UCSD-AML1 (cell line): ENCODE data around the gene LILRA6.
"Not testable (repeated sequence)": the region's sequence is repeated elsewhere in the genome, so short reads cannot be mapped to it uniquely, and the experiment has no call there.

Experiments used
- DNase-seq: peaks from one replicate; lab custom pipeline; 2025; ENCODE audit not compliant: unreplicated experiment; lab: John Stamatoyannopoulos, UW

LILRA6 gene

DNA sequence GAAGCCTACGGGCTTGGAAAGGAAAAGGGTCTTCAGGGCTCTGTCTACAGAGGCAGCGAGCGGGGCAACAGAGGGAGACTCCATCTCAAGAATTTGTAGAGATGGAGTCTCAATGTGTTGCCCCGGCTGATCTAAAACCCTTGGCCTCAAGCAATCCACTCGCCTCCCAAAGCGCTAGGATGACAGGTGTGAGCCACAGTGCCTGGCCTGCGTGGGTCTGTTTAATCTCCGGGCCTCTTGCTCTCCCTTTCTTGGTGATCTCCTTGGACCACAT, 33.9 kb downstream of the LILRA6 start:
- no peak for DNase-seq

DNA sequence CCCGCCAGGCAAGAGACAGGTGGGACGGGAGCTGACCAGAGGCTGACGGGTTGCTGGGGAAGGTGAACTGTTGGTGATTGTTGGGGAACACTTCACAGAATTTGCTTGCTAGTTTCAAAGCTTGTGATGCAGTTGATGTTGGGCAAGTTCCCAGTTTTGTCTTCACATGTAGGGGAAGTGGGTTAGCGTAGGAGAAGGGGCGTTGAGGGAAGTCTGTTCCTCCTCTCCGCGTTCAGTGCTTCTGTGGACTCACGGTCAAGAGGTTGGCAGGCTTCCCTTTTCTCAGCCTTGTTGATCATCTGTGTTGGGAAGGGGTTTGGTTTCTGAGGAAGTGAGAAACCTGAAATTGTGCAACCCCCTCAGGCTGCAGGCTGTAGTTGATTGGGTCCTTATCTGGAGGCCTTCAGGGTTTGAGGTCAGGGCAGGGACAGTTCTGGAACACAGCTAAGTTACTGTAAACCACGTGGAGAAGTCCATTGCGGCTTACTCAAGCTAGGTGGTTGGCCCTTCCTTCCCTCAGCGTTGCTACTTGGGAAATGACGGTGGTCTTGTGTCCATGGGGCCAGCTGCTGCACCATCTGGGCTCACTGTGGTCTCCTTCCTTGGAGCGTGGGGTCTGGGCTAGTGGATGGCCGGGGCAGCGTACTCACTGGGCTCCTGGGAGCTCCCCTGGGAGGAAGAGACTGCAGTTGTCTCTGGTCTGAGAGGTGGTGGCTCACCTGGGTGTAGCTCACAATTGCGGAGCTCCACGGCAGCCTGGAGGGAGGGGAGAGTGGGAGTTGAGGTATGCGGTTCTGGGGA, 34.4 kb downstream of the LILRA6 start:
- peak; percentile 87 for DNase-seq

DNA sequence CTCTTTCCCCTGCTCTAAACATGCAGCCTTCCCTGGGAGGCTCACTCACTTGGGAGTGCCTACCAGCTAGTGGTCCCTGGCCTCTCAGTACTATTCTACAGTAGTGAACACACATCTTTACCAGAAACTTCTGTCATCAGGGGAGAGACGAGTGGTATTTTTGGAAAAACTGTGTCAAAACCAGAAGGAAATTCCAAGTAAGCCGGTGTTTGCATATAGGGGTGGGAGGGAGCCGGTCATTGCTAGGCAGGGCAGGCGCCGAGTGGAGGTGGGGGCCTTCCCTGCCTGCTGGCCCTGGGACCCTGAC, 35.0 kb downstream of the LILRA6 start:
- DNase-seq, result no peak

DNA sequence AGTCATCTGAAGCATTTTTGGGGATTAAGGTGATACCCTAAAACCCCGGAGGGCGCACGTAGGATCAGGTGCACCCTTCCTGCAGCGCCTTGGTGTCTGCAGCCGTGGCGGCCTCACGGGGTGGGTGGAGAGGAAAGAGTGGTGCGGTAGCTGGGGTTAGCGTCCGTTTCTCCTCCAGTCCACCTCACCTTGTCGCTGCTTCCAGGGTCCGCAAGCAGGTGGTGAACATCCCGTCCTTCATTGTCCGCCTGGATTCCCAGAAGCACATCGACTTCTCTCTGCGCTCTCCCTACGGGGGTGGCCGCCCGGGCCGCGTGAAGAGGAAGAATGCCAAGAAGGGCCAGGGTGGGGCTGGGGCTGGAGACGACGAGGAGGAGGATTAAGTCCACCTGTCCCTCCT, 35.4 kb downstream of the LILRA6 start:
- DNase-seq, result not testable (repeated sequence)

DNA sequence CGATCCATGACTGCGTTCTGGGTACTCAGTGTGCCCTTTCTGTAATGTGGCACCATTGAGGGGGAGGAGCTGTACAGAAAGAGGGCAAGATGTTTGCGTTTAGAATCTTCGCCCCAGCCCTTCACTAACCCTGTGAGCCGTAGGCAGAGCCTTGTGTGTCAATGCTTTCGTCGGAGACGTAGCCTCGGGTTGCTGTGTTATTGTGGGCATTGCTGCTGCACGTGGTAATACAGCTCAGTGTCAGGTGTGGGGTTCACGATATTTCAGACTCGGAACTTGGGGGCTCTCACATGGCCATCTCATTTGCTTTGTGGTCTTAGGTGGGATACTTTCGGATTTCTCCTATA, 35.8 kb downstream of the LILRA6 start:
- no peak for DNase-seq

DNA sequence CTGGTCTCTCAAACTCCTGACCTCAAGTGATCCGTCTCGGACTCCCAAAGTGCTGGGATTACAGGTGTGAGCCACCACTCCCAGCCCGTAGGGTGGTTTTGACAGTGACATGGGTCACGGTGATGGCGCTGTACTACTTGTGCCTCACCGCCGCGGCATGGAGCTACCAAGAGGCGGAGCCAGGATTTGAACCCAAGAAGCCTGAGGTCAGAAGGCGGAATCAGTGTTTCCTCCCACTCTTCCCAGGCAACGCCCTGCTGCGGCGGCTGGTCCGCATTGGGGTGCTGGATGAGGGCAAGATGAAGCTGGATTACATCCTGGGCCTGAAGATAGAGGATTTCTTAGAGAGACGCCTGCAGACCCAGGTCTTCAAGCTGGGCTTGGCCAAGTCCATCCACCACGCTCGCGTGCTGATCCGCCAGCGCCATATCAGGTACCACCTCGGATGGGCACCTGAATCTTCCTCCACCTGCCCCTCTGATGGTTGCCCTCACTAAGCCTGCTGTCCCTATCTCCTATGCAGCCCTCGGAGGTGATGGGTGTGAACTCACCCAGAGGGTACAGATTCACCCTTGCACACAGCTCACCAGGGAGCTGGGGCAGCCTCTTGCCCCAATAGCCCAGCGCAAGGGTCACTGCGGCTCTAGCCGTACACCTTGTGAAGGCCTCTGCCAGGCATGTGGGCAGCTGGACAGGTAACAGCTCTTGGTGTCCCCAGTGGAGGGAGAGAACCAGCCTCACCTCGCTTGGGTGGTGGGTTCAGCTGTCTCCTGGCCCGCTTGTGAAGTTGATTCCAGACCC, 36.4 kb downstream of the LILRA6 start:
- no peak for DNase-seq

DNA sequence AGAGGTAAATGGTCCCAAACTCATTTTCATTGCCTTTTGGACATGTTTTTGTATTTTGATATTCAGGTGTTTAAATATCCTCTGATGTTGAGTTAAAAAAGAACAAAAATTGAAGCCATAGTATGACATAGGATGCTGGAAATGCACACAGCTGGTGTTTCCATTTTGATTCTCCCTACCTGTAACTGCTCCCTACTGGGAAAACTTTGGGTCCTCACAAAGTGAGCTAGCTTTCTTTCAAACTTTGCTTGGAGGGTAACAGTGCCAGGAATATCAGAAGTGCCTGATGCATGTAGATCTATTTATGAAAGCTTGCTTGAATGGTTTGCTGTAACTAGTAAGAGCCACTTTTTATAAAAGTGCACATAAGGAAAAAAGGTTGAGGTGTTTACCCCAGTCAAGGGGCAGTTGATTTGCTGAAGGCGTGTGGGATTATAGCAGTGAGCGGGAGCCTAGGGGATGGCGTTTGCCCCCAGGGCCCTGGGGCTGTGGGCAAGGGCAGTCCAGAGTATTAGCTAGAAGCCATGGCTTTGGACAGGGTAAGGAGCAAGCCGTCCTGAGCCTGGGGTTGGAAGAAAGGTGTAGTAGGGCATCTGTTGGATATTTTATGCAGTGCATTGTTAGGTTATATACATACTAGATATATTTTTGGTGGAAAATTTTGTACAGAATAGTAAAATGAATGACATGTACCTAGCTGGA, 37.7 kb downstream of the LILRA6 start:
- no peak for DNase-seq

DNA sequence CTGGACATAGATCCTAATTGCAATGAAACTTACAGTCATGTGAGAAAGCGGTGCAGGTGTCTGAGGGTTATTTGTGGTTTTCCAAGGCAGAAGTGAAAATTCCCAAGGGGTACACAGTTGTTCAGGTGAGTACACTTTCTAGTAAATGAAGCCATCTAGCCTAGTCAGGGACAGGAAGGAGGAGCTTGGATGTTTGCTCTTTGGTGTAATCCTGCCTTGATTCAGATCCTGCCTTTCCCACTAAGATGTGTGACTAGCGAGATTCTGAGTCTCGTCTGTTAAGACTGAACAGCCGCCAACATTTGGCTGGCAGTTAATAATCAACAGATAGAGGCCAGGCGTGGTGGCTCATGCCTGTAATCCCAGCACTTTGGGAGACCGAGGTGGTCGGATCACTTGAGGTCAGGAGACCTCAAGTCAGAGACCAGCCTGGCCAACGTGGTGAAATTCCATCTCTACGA, 39.4 kb downstream of the LILRA6 start:
- no peak for DNase-seq

DNA sequence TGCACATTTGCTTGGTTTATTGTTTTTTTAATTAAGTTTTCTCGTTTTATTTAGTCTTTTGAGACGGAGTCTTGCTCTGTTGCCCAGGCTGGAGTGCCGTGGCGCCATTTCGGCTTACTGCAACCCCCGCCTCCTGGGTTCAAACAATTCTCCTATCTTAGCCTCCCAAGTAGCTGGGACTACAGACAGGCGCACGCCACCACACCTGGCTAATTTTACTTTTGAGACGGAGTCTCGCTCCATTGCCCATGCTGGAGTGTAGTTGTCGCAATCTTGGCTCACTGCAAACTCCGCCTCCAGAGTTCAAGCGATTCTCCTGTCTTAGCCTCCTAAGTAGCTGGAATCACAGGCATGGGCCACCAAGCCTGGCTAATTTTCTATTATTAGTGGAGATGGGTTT, 40.6 kb downstream of the LILRA6 start:
- no peak for DNase-seq

DNA sequence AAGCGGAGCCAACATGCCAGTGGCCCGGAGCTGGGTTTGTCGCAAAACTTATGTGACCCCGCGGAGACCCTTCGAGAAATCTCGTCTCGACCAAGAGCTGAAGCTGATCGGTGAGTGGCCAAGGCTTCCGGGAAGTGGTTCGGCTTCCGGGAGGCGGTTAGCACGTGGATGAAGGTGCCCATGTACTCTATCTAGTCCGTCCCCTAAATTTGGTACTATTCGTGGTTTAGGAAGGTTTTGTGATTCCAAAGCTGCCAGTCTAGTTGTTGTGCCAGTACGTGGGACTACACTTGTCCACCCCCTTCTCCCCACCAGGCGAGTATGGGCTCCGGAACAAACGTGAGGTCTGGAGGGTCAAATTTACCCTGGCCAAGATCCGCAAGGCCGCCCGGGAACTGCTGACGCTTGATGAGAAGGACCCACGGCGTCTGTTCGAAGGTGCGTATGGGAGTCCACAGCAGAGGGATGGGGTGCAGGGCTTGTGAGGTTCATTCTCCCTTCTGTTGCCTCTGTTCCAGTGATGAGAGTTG, 41.4 kb downstream of the LILRA6 start:
- no peak for DNase-seq

DNA sequence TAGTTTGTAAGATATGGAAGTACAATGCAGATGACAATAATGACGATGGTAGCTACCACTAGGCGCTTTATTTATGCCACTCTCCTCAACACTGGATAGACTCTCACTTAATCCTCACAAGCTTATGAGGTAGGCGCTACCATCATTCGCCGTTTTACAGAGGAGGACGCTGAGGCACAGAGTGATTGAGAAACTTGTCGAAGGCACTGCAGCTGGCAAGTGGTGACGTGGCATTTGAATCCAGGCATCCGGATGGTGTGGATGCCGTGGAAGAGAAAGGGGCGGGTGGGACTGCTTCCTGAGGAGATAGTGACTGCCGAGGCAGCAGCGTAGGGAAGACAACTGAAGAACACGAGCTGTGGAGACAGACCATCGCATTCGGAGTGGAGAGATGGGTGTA, 43.2 kb downstream of the LILRA6 start:
- DNase-seq, result no peak

DNA sequence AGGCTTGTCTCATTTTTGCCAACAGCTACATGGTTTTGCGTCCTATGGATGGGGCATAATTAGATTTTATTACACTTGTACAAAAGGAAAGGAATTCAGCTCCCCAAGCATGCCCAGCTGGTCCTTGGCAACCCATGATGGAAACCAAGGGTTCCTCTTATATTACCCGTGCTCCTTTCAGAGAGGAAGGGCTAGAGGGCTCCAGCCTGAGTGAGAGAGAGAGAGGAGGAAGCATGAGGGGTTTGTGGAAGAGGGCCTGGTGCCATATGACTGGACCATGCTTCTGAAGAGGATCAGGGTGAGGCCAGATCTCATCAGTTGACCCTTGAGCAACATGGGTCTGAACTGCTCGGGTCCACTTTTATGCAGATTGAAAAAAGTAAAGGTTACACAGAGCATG, 45.5 kb downstream of the LILRA6 start:
- no peak for DNase-seq

DNA sequence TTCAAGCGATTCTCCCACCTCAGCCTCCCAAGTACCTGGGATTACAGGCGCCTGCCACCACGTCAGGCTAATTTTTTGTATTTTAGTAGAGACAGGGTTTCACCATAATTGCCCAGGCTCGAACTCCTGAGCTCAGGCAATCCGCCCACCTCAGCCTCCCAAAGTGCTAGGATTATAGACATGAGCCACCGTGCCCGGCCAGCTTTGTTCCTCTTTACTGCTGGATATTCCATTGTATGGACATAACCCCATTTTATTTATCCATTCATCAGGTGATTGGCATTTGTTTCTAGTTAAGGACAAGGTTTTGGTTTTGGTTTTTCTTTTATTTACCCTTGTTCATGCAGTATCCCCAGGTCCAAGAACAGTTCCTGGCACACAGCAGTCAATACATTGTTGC, 46.1 kb downstream of the LILRA6 start:
- DNase-seq, result no peak

DNA sequence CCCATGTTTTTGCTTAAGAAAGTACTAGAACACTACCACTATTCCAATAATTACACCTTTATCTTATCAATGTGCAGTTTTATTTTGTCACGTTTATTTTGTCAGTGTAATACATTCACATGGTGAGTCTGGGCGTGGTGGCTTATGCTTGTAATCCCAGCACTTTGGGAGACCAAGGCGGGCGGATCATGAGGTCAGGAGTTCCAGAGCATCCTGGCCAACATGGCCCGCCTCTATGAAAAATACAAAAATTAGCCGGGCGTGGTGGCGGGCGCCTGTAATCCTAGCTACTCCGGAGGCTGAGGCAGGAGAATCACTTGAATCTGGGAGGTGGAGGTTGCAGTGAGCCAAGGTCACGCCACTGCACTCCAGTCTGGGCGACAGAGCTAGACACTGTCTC, 48.1 kb downstream of the LILRA6 start:
- DNase-seq, result not testable (repeated sequence)

DNA sequence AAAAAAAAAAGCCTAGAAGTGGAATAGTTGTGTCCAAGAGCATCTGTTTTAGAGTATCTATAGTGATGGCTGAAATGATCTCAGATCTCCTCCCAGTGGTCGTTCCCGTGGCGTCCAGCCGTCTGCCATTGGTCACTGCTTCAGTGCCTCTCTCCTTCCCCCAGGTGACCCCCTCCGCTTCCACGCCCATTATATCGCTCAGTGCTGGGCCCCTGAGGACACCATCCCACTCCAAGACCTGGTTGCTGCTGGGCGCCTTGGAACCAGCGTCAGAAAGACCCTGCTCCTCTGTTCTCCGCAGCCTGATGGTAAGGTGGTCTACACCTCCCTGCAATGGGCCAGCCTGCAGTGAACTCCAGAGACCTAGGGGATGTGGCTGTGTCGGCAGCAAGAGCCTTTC, 49.6 kb downstream of the LILRA6 start:
- DNase-seq, result no peak

DNA sequence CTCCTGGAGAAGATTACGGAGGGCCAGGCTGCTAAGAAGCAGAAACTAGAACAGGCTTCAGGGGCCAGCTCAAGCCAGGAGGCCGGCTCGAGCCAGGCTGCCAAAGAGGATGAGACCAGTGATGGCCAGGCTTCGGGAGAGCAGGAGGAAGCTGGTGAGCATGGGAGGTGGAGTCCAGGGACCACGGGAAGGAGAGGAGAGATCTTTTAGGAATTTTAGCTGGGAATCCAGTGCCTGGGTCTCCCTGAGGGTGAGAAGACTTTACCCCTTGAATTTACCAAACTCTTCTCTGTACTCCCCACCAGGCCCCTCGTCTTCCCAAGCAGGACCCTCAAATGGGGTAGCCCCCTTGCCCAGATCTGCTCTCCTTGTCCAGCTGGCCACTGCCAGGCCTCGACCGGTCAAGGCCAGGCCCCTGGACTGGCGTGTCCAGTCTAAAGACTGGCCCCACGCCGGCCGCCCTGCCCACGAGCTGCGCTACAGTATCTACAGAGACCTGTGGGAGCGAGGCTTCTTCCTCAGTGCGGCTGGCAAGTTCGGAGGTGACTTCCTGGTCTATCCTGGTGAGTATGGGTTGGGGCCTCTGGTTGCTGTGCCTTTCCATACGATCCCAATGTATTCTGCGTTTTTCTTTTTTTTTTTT, 50.7 kb downstream of the LILRA6 start:
- DNase-seq, result no peak

DNA sequence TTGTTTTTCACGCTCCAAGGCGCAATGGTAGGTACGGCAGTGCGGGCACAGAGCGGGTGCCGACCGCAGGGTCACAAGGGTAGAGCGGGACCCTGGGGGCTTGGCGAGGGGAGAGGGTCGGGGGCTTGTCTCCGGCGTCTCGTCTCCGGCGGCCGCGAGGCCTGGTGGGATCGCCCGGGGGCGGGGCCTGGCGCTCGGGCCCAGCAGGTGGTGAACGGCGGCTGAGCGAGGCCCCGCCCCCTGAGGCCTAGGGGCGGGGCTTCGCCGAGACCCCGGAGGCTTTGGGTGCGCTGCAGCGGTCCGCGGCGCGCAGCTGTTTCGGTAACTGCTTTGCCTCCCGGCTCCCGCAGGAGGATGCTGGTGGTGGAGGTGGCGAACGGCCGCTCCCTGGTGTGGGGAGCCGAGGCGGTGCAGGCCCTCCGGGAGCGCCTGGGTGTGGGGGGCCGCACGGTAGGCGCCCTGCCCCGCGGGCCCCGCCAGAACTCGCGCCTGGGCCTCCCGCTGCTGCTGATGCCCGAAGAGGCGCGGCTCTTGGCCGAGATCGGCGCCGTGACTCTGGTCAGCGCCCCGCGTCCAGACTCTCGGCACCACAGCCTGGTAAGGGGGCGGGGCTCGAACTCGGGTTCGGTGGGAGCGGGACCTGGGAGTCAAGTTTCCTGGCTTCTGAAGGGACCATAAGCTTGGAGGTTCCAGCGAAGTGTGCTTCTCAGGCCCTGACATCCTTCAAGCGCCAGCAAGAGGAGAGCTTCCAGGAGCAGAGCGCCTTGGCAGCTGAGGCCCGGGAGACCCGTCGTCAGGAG, 51.4 kb downstream of the LILRA6 start, which contains the start of gene TSEN34:
Gene TSEN34, plus strand, starts transcription at position 298 of the 800 bp plus-strand sequence. Its CDS starts 57 bp downstream, at position 355.
- peak; percentile 95 for DNase-seq

DNA sequence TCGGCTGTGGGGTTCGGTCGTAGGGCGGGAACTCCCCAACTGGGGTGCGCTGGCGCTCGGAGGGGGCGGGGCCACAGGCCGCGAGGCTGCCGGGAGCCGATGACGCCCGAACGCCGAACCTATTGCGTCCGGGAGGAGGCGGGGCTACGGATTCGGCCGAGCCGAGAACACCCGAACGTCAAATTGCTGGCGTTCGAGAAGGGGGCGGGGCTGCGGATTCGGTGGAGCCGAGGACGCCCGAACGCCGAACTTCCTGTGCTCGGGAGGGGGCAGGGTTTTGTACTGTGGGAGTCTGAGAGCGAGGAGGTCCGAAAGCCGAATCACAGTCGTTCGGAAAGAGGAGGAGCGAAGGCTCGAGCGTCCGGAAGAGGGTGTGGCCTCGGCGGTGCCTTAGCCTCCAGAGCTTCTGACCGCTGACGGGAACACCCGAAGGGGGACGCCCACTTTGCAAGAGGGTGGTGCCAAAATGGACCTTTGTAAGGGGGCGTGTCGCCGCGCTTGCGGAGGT, 52.0 kb downstream of the LILRA6 start:
- peak; percentile 100 for DNase-seq

DNA sequence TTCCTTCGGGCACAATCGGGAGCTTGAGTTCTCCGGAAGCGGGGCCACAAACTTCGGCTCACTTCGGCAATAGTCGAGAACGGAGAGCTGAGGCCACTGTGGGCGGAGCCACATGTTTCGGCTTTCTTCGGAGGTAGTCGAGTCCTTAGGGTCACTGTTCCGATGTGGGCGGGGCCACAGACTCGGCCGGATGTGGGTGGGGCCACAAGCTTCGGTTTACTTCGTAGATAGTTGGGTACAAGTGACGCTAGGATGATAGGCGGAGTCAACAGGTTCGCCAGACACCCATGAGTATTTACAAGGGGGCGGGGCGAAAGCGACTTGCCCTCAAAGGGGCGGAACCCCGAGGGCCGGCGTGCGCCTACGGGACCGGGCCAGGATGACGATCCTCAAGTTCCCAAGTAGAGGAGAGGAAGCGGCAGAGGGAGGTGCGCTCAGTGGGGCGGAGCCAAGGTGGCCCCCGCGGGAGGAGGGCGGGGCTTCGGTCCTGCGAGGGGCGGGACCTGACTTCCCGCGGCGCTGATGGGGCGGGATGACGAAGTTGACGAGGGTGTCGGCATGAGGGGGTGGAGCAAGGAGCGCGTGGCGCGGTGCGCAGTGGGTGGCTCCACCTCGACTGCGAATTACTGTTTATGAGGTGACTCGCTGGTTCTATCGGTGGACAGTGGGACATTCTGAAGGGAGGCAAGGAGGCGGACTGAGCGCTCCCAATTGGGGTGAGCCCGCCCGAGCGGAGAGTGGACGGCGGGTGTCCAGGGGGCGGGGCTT, 52.7 kb downstream of the LILRA6 start:
- DNase-seq, result peak; percentile 100
